HEK293 (cell line): ENCODE measurements around the gene LRRFIP1.
A peak's percentile ranks its signal among the peaks of the same experiment; 100 is the strongest.

Experiments used
- BCL11B ChIP-seq: fragments of 450-650 bp; formaldehyde crosslinking; IDR thresholded peaks from 2 replicates; pipeline ENCODE4 v1.5.1; 2016; ENCODE audit warnings: low read depth, missing biosample characterization, missing genetic modification characterization
- EGR2 ChIP-seq: fragments of 450-650 bp; formaldehyde crosslinking; IDR thresholded peaks from 2 replicates; pipeline ENCODE4 v1.5.1; 2016; ENCODE audit warnings: low read depth, missing biosample characterization, missing genetic modification characterization
- GLI2 ChIP-seq: fragments of 450-650 bp; formaldehyde crosslinking; IDR thresholded peaks from 2 replicates; pipeline ENCODE4; 2017; ENCODE audit warnings: missing biosample characterization, missing genetic modification characterization, low read depth, borderline replicate concordance
- HIC1 ChIP-seq: fragments of 450-650 bp; formaldehyde crosslinking; IDR thresholded peaks from 2 replicates; pipeline ENCODE4 v1.5.1; 2016; ENCODE audit warnings: missing biosample characterization, missing genetic modification characterization
- REST ChIP-seq: fragments of 450-650 bp; formaldehyde crosslinking; IDR thresholded peaks from 2 replicates; pipeline ENCODE4 v1.5.1; 2016; ENCODE audit warnings: missing biosample characterization, missing genetic modification characterization
- ZBTB11 ChIP-seq: fragments of 450-650 bp; formaldehyde crosslinking; conservative IDR thresholded peaks from 2 replicates; pipeline ENCODE4 v1.5.1; 2016; ENCODE audit warnings: low read depth, missing biosample characterization, missing genetic modification characterization
- ZBTB7A ChIP-seq: fragments of 450-650 bp; formaldehyde crosslinking; IDR thresholded peaks from 2 replicates; pipeline ENCODE4 v1.5.1; 2016; ENCODE audit warnings: low read depth, missing biosample characterization, missing genetic modification characterization
- ZEB2 ChIP-seq: fragments of 450-650 bp; formaldehyde crosslinking; IDR thresholded peaks from 2 replicates; pipeline ENCODE4 v1.5.1; 2016; ENCODE audit warnings: missing biosample characterization, missing genetic modification characterization
- ZNF169 ChIP-seq: fragments of 450-650 bp; formaldehyde crosslinking; IDR thresholded peaks from 2 replicates; pipeline ENCODE4 v1.5.1; 2016; ENCODE audit warnings: missing biosample characterization, missing genetic modification characterization
- ZNF184 ChIP-seq: fragments of 450-650 bp; IDR thresholded peaks from 2 replicates; pipeline ENCODE4 v1.5.1; 2018; ENCODE audit warnings: missing biosample characterization, mild to moderate bottlenecking, missing genetic modification characterization
- ZNF202 ChIP-seq: fragments of 450-650 bp; formaldehyde crosslinking; IDR thresholded peaks from 2 replicates; pipeline ENCODE4 v1.5.1; 2016; ENCODE audit warnings: missing biosample characterization, missing genetic modification characterization, borderline replicate concordance
- ZNF214 ChIP-seq: fragments of 450-650 bp; formaldehyde crosslinking; IDR thresholded peaks from 2 replicates; pipeline ENCODE4 v1.5.1; 2017; ENCODE audit warnings: missing biosample characterization, mild to moderate bottlenecking, missing genetic modification characterization, borderline replicate concordance
- ZNF221 ChIP-seq: fragments of 450-650 bp; formaldehyde crosslinking; IDR thresholded peaks from 2 replicates; pipeline ENCODE4 v1.5.1; 2017; ENCODE audit warnings: missing biosample characterization, missing genetic modification characterization, borderline replicate concordance
- ZNF302 ChIP-seq: fragments of 450-650 bp; formaldehyde crosslinking; IDR thresholded peaks from 2 replicates; pipeline ENCODE4 v1.5.1; 2016; ENCODE audit warnings: missing biosample characterization, missing genetic modification characterization, low read depth
- ZNF350 ChIP-seq: fragments of 450-650 bp; formaldehyde crosslinking; IDR thresholded peaks from 2 replicates; pipeline ENCODE4 v1.5.0; 2017; ENCODE audit warnings: missing biosample characterization, mild to moderate bottlenecking, missing genetic modification characterization
- ZNF37A ChIP-seq: fragments of 450-650 bp; IDR thresholded peaks from 2 replicates; pipeline ENCODE4 v1.5.1; 2018; ENCODE audit warnings: missing biosample characterization, missing genetic modification characterization
- ZNF416 ChIP-seq: fragments of 450-650 bp; formaldehyde crosslinking; IDR thresholded peaks from 2 replicates; pipeline ENCODE4 v1.5.1; 2016; ENCODE audit warnings: missing biosample characterization, missing genetic modification characterization
- ZNF433 ChIP-seq: fragments of 450-650 bp; formaldehyde crosslinking; IDR thresholded peaks from 2 replicates; pipeline ENCODE4 v1.5.1; 2016; ENCODE audit warnings: missing biosample characterization, missing genetic modification characterization, low read depth
- ZNF48 ChIP-seq: fragments of 450-650 bp; formaldehyde crosslinking; IDR thresholded peaks from 2 replicates; pipeline ENCODE4 v1.5.1; 2016; ENCODE audit warnings: missing biosample characterization, missing genetic modification characterization
- ZNF513 ChIP-seq: fragments of 450-650 bp; IDR thresholded peaks from 2 replicates; pipeline ENCODE4 v1.5.1; 2018; ENCODE audit warnings: missing biosample characterization, missing genetic modification characterization
- ZNF561 ChIP-seq: fragments of 450-650 bp; IDR thresholded peaks from 2 replicates; pipeline ENCODE4 v1.5.1; 2018; ENCODE audit warnings: missing biosample characterization, missing genetic modification characterization, borderline replicate concordance
- ZNF624 ChIP-seq: fragments of 450-650 bp; formaldehyde crosslinking; IDR thresholded peaks from 2 replicates; pipeline ENCODE4 v1.5.1; 2017; ENCODE audit warnings: missing biosample characterization, missing genetic modification characterization
- ZNF626 ChIP-seq: fragments of 450-650 bp; sonication (Bioruptor Pico); formaldehyde crosslinking; IDR thresholded peaks from 2 replicates; pipeline ENCODE4 v1.5.1; 2018; ENCODE audit warnings: missing biosample characterization, missing genetic modification characterization, inconsistent platforms
- ZNF704 ChIP-seq: fragments of 450-650 bp; formaldehyde crosslinking; IDR thresholded peaks from 2 replicates; pipeline ENCODE4 v1.5.1; 2016; ENCODE audit warnings: missing biosample characterization, missing genetic modification characterization
- ZNF776 ChIP-seq: fragments of 450-650 bp; formaldehyde crosslinking; IDR thresholded peaks from 2 replicates; pipeline ENCODE4 v1.5.0; 2017; ENCODE audit warnings: missing biosample characterization, missing genetic modification characterization, borderline replicate concordance
- ZSCAN18 ChIP-seq: fragments of 450-650 bp; formaldehyde crosslinking; IDR thresholded peaks from 2 replicates; pipeline ENCODE4 v1.5.1; 2016; ENCODE audit warnings: missing biosample characterization, missing genetic modification characterization

Gene LRRFIP1

GRCh38 chr2:237691029-237691907 lies 63.9 kb downstream of the LRRFIP1 start (continued):
- TF ChIP-seq ZBTB11 (peak; percentile 53), ZNF184 (tag by site-specific recombination) (no peak), BCL11B (0 out of 2 replicates have a peak, but pooled peaks have one; percentile 28), ZNF202 (tag by site-specific recombination) (no peak), ZNF302 (tag by site-specific recombination) (no peak), ZNF416 (no peak), ZNF221 (no peak), ZNF513 (tag by site-specific recombination) (no peak), ZNF214 (tag by site-specific recombination) (no peak), ZEB2 (peak; percentile 47; the same call in 1 of the 2 replicates), GLI2 (no peak), REST (tag by site-specific recombination) (no peak), EGR2 (no peak), ZNF561 (tag by site-specific recombination) (no peak), ZNF624 (tag by site-specific recombination) (no peak), ZSCAN18 (tag by site-specific recombination) (no peak), ZNF169 (tag by site-specific recombination) (no peak), ZNF350 (no peak), ZBTB7A (no peak; the same call in 1 of the 2 replicates), ZNF433 (no peak), ZNF704 (tag by site-specific recombination) (no peak), ZNF776 (tag by site-specific recombination) (no peak), HIC1 (tag by site-specific recombination) (no peak), ZNF37A (tag by site-specific recombination) (no peak), ZNF48 (tag by site-specific recombination) (no peak), ZNF626 (tag by site-specific recombination) (no peak)
